Activated effector memory CD4-positive, alpha-beta T cell treated with Interleukin-2 at 50 U/mL for 16 hours (primary cell): ENCODE measurements around the gene CAMTA1.

ENCODE experiments used
- DNase-seq: peaks from one replicate; pipeline ENCODE4 v3.0.0-alpha.2; 2020

CAMTA1 gene

GRCh38 chr1:7454052-7454815, 669.0 kb downstream of the CAMTA1 start:
- no peak for DNase-seq

DNA sequence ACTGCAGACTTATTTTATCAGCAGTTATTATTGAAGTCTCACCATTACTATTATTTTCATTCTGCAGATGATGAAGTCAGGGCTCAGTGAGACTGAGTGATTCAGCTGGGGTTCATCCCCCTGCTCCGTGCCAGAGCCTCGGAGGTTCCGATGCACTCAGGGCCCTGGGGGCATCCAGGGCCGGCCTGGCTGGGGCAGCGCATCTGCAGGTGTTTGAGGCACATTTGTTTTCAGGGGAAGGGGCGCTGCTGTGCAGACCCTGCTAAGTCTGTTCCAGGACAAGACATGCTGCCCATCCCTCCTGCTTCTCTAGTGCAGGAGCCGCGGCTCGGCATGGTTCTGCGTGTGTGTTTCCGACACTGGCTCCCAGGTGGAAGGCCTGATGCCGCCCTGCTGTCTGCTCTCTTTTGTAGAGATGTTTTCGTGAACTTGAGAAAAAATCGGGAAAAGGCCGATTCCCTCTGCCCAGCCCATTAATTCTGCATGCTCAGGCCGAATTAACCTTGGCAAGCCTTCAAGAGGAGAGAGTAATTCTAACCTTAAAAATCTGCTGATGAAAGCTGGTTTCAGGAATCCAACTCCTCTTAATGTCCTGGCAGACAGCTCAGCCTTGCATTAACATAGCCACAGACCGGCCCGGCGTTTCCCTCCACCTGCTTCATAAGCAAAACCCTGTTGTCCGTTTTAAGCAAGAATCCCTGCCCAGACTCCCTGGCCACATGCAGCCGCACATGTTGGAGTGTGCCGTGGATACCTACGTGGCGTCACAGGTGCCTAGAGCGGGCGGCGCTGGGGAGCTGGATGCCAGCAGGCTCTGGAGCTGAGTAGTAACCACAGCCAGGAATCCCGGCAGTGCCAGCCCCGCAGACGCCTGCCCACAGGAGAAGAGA, 669.9 kb downstream of the CAMTA1 start:
- no peak for DNase-seq

- DNase-seq, result no peak
Measured at GRCh38 chr1:7455796-7456721, 670.8 kb downstream of the CAMTA1 start.

- DNase-seq, result no peak
Measured at GRCh38 chr1:7456722-7457082, 671.4 kb downstream of the CAMTA1 start.

DNA sequence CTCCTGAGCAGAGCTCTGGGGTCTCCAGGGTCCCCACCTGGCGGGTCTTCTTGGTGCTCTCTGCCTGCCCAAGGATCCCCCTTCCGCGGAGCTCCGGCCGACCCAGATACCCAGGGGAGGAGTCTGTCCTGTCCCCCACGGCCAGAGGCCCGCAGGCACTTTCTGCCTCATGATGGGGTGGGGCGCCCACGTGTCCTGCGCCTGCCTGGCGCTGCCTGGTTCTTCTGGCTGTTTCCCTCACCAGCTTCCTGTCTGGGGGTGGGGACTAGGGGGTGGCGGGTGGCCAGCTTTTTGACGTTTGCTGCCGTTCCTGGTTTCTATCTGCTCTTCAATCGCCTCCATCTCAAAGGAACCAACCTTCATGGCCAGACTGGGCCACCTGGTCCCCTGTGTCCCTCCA, 672.6 kb downstream of the CAMTA1 start:
- no peak for DNase-seq

DNA sequence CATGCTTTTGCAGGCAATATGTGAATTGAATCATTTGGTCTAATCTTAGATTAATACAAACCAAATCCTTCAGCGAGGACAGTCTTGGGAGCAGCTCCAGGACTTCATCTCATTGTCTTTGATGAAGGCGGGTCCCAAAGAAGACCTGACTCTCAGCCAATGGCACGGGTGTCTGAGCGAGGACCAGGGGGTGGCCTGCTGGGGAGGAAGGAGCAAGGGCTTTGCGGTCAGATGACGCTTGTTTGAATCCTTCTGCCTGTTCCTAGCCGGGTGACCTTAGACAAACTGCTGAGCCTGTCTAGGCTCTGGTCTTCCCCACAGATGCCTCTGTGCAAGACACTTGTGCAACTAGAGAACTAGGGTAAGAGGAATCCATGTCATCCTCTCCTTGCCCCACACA, 673.7 kb downstream of the CAMTA1 start:
- no peak for DNase-seq

DNA sequence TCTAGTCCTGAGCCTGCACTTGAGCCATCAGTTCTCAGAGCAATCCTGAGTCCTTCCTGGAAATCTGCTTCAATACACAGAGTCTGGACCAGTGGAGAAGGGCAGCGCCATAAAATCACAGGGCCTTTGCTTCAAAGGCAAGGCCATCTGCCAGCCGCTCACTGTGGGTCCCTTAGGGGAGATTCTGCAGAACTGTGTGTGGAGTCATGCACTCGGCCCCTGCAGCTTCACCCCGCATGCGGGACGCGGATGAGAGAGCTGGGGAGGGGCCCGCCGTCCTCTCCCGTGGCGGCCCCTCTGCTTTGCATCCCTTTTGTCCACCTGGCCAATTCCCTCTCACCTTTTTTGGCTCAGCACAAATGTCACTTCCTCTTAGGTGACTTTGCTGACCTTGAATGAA, 674.7 kb downstream of the CAMTA1 start:
- no peak for DNase-seq

- DNase-seq, result no peak
Measured at GRCh38 chr1:7460807-7461206, 675.6 kb downstream of the CAMTA1 start.

DNA sequence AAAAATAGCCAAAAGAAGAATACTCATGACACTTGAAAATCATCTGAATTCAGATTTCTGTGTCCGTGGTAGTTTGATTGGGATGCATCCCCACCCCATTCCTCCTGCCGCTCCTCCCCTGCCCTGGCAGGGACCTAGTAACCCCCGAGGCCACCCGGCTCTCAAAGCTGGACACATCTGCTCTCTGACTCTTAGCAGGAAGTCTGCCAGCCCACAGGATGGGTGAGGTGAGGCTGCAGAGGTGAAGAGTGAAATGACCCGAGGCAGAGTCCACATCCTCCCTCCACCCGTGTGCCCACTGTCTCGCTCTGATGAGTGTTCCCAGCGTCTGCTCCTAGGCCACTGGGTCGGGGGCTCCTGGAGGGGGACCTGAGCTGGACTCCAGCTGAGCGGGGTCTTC, 677.4 kb downstream of the CAMTA1 start:
- DNase-seq, result no peak

DNA sequence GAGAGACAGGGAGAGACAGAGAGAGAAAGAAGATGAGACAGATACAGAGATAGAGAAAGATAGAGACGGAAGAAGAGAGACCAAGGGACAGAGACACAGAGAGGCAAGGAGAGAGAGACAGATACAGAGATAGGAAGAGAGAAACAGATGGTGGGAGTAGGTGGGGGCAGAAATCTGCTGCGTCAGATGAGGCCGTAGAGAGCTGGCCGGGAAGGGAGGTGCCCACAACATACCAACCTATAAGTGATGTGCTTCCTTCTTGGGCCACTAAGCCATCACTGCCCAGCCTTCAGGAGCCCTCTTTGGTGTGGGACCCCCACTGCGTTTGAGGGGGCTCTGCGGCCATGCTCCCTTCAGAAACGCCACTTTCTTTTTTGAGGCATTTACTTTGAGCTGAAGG, 678.3 kb downstream of the CAMTA1 start:
- no peak for DNase-seq

DNA sequence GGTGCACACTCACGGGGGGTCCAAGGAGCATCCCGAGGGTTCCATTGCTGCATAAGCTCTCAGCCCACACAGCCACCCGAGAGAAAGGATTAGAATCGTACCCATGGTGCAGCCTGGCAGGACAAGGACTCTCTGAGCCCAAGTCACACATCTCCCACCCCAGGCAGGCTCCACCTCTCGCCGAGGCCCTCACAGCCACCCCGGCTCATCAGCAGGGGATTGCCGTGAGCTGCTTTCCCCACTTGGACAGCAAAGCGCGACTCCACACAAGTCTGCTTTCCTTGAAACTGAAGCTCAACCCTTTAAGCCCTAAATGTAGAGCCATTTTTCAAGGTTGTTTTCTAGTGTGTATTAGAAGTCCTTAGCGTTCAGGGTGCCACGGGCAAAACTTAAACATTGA, 679.5 kb downstream of the CAMTA1 start:
- no peak for DNase-seq

- no peak for DNase-seq
Measured at GRCh38 chr1:7467476-7468175, 682.4 kb downstream of the CAMTA1 start.

GRCh38 chr1:7468248-7468647, 683.0 kb downstream of the CAMTA1 start:
- no peak for DNase-seq

- no peak for DNase-seq
Measured at GRCh38 chr1:7469255-7469938, 684.1 kb downstream of the CAMTA1 start.

DNA sequence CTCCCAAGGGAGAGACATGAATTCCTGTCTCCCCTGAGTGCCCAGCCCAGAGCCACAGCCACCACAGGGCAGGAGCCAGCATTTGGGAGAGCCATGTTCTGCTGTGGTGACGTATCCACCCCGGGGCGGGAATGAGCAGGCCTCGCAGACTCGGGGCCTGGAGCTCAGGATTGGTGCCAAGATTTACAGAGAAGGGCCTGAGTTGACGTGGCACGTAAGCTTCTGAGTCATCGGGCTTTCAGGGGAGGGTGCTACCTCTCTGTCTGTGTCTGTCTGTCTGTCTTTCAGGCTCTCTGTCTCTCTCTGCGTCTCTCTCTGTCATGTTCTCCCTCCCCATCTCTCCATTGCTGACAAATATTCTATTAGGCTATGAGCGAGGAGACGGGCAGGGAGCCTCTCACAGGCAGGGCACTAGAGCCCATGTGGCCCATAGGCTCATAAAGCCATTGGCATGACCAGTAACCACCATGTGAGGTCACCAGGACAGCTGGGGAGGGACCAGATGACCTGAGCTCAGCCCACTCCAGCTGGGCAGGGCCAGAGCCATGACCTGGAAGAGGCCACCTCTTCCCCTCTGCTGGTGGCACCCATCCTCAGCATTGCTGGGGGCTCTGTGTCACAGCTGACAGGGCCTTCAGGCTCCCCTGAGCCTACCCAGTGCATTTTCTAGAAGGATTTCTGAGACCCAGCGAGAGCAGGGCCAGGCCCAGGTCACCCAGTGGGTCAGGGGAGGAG, 685.8 kb downstream of the CAMTA1 start:
- DNase-seq, result no peak

GRCh38 chr1:7471836-7472235, 686.6 kb downstream of the CAMTA1 start:
- DNase-seq, result no peak

DNA sequence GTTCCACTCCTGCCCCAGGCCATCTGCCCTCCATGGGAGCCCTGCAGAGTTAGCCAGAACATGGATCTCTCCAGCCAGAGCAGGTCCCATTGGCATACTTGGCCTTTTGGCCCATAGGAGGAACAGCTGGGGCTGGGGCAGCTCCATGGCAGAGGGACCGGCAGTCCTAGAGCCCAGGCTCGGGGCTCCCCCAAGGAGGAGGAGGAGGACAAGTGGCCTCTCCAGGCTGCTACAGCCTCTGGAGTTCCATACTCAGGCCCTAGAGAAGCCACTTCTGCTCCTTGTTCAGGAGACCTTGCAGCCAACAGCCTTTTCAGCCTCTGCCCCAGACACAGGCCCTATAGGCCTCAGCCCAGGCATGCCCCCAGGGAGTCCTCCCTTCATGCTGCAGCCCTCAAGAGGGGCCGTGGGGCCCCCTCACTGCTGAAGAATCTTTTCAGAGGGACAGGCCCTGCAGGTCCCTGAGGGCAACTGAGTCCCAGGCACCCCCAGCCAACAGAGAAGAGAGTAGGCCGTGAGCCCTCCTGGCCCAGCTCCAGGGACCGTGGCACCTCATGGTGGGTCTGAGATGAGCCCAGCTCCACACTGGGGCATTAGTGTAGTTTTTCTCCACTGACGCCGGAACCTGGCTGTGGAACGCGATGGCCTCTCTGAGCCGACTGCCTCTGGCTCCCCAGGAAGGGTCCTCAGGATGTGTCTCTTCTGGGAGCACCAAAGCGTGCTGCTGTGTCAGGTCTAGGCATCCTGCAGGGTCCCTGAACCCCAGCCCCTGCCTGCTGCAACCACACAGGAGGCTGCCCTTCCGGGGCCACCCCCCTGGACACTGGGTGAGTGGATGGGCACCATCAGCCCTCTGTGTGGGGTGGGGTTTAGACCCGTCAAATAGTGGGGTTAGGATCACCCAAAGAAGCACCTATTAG, 688.2 kb downstream of the CAMTA1 start:
- DNase-seq, result no peak

- no peak for DNase-seq
Measured at GRCh38 chr1:7474143-7474490, 688.9 kb downstream of the CAMTA1 start.

GRCh38 chr1:7474786-7475502, 689.7 kb downstream of the CAMTA1 start:
- DNase-seq, result no peak
